ENCODE data around the gene CAMK2D.

- TF ChIP-seq POLR2A (IDR thresholded peaks at IDR 0.05), result no peak
- TF ChIP-seq, protein P1, sequence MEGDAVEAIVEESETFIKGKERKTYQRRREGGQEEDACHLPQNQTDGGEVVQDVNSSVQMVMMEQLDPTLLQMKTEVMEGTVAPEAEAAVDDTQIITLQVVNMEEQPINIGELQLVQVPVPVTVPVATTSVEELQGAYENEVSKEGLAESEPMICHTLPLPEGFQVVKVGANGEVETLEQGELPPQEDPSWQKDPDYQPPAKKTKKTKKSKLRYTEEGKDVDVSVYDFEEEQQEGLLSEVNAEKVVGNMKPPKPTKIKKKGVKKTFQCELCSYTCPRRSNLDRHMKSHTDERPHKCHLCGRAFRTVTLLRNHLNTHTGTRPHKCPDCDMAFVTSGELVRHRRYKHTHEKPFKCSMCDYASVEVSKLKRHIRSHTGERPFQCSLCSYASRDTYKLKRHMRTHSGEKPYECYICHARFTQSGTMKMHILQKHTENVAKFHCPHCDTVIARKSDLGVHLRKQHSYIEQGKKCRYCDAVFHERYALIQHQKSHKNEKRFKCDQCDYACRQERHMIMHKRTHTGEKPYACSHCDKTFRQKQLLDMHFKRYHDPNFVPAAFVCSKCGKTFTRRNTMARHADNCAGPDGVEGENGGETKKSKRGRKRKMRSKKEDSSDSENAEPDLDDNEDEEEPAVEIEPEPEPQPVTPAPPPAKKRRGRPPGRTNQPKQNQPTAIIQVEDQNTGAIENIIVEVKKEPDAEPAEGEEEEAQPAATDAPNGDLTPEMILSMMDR (IDR thresholded peaks at IDR 0.05), result no peak
- TF ChIP-seq POLR2AphosphoS5 (IDR thresholded peaks at IDR 0.05), result no peak
- no peak for TF ChIP-seq EP300 (IDR thresholded peaks at IDR 0.05)
Observed at GRCh38 chr4:113662581-113662980, 99.0 kb downstream of the CAMK2D start.
